Stimulated activated effector memory CD8-positive, alpha-beta T cell treated with anti-CD3 and anti-CD28 coated beads, Interleukin-12 subunit alpha, Interleukin-12 subunit beta, amount 100 ng/mL, for 72 hours (primary cell): Measurements from ENCODE around the gene SSR2.

ENCODE experiments used
- ATAC-seq: fragments of 150-1000 bp; cut with Tn5 transposase; 2 replicates; pipeline ENCODE4 v1.10.0; 2021
- DNase-seq, 2 donors: peaks; one replicate each; pipeline ENCODE4 v3.0.0; 2021 to 2022; ENCODE audit warnings: low spot score in 2 of 2
- H3K27ac Mint-ChIP-seq: one replicate; pipeline ENCODE4 v1.8.0; 2022; ENCODE audit warnings: mild to moderate bottlenecking, mixed read lengths
- H3K36me3 Mint-ChIP-seq: one replicate; pipeline ENCODE4 v1.8.0; 2022; ENCODE audit warnings: mild to moderate bottlenecking, mixed read lengths
- H3K4me1 Mint-ChIP-seq: one replicate; pipeline ENCODE4 v1.8.0; 2022; ENCODE audit warnings: mixed read lengths
- H3K4me3 Mint-ChIP-seq: one replicate; pipeline ENCODE4 v1.8.0; 2022; ENCODE audit warnings: mild to moderate bottlenecking, mixed read lengths
- H3K9me3 Mint-ChIP-seq: one replicate; pipeline ENCODE4 v1.8.0; 2022; ENCODE audit warnings: mixed read lengths

SSR2 gene

GRCh38 chr1:156014829-156015228 is 5.9 kb downstream of the SSR2 start:
- H3K9me3 Mint-ChIP-seq = no peaks in the 10 kb centered on the region
- H3K27ac Mint-ChIP-seq = no peak overlapping the region
- no peak for DNase-seq
- no peak for ATAC-seq
- no peak overlapping the region for H3K4me3 Mint-ChIP-seq
- H3K4me1 Mint-ChIP-seq = peaks cover 36% of the 10 kb centered on the region
- H3K36me3 Mint-ChIP-seq = peaks cover 100% of the 10 kb centered on the region

- H3K4me3 Mint-ChIP-seq = no peak overlapping the region
- peaks cover 100% of the 10 kb centered on the region for H3K36me3 Mint-ChIP-seq
- H3K27ac Mint-ChIP-seq = peak overlapping the region; percentile 85
- DNase-seq (no peak), ATAC-seq (no peak)
- H3K4me1 Mint-ChIP-seq = peaks cover 19% of the 10 kb centered on the region
- no peaks in the 10 kb centered on the region for H3K9me3 Mint-ChIP-seq
Measured at GRCh38 chr1:156012051-156012817, 8.5 kb downstream of the SSR2 start.

DNA sequence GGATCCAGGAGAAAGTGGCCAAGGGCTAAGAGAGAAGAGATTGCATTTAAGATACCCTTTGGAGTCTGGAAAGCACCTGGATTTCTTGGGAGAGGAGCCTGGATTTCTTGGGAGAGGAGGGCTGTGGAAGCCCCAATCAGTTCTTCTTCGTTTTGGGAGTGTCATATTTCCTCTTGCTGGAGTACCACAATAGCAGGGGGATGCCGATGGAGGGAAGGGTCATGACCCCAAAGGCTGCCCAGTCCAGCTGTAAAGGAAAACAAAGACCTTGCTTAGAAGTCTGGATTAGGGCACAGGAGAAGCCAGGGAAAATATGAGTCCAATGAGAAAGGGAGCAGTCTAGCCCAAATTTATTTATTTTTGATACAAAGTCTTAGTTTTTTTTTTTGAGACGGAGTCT is 11.3 kb downstream of the SSR2 start:
- H3K36me3 Mint-ChIP-seq = peaks cover 79% of the 10 kb centered on the region
- no peak overlapping the region for H3K4me3 Mint-ChIP-seq
- peaks cover 35% of the 10 kb centered on the region for H3K4me1 Mint-ChIP-seq
- no peaks in the 10 kb centered on the region for H3K9me3 Mint-ChIP-seq
- no peak overlapping the region for H3K27ac Mint-ChIP-seq
- DNase-seq = no peak
- no peak for ATAC-seq

- no peak overlapping the region for H3K4me3 Mint-ChIP-seq
- no peak overlapping the region for H3K27ac Mint-ChIP-seq
- peaks cover 53% of the 10 kb centered on the region for H3K36me3 Mint-ChIP-seq
- DNase-seq = no peak
- no peak for ATAC-seq
- H3K9me3 Mint-ChIP-seq = no peaks in the 10 kb centered on the region
- H3K4me1 Mint-ChIP-seq = peaks cover 28% of the 10 kb centered on the region
Measured at GRCh38 chr1:156006666-156007376, 13.9 kb downstream of the SSR2 start.

- DNase-seq = peak; percentile 4 to 57
- peak; percentile 81 for ATAC-seq
- Mint-ChIP-seq H3K27ac (peak overlapping the region; percentile 84), H3K9me3 (no peaks in the 10 kb centered on the region), H3K36me3 (peaks cover 35% of the 10 kb centered on the region), H3K4me1 (peaks cover 22% of the 10 kb centered on the region), H3K4me3 (peak overlapping the region; percentile 30)
Measured at GRCh38 chr1:156004843-156005584, 15.7 kb downstream of the SSR2 start.

DNA sequence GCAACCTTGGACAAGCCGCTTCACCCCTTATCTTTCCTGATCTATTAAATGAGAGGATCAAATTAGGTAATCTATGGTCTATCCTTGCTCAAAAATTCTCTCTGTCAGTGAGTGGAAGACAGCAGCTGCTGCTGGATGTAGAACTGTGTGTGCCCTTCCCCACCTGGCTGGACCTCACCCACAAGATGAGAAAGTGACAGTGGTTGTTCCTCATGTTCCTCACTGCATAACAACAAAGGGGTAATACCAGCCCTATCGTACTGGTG is 16.9 kb downstream of the SSR2 start:
- DNase-seq (no peak), ATAC-seq (no peak)
- Mint-ChIP-seq H3K9me3 (no peaks in the 10 kb centered on the region), H3K4me1 (peaks cover 22% of the 10 kb centered on the region), H3K27ac (no peak overlapping the region), H3K36me3 (peaks cover 24% of the 10 kb centered on the region), H3K4me3 (no peak overlapping the region)

GRCh38 chr1:156002188-156002911 is 18.4 kb downstream of the SSR2 start:
- Mint-ChIP-seq H3K9me3 (no peaks in the 10 kb centered on the region), H3K4me1 (peaks cover 22% of the 10 kb centered on the region), H3K27ac (peak overlapping the region; percentile 15), H3K4me3 (no peak overlapping the region), H3K36me3 (peaks cover 9% of the 10 kb centered on the region)
- no peak for DNase-seq
- ATAC-seq = no peak

DNA sequence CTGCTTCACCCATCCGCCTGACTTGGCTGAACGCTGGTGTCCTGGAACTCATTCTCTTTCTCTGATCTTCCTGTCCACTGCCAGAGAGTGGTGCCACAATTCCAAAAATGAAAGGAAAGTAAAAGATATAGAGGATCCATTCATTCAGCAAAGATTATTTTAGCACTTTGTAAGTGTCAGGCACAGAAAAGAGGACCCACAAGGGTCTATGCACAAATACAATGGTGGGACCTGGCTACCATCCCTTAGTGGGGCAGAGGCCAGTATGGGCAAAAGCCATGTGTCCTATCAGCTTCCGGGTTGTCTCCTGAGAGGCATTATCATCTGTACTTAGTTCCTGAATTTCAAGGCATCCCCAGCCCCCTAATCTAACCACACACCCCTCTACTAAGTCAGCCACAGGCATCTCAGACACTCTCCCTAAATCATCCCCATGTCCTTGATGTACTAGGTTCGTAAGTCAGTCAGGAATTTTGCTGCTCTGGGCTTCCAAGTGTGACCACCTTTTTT is 19.0 kb downstream of the SSR2 start:
- no peak overlapping the region for H3K27ac Mint-ChIP-seq
- no peak for ATAC-seq

DNA sequence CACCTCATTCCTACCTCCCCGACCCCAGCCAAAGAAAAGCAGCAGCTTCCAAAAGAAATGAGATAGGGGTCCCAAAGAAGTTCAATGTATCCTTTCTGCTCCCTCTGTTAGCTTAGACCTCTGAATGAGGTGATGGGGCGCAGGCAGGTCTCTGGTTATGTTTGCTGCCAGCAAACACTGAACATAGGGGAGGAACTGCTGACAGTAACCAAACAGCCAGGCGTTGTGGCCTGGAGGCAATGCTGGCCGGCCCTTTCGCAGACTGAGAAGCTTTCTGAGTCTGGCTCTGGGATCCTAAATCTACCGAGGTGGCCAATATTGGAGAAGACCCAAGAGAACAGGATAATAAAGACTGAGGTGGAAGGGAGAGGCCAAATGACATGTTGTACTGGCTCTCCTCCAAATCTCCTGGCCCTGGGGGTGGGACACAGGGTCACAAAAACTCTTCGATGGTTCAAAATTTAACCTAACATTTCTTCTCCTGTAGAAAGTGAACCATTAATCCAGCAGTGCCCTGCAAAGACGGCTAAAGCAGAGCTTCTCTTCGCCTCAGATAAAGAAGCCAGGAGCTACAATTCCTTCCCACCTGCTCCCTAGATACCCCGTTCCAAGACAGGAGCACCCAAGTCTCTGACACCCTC is 19.6 kb downstream of the SSR2 start:
- H3K27ac Mint-ChIP-seq = no peak overlapping the region
- H3K9me3 Mint-ChIP-seq = no peaks in the 10 kb centered on the region
- H3K4me1 Mint-ChIP-seq = peaks cover 14% of the 10 kb centered on the region
- ATAC-seq (no peak), DNase-seq (no peak)
- H3K36me3 Mint-ChIP-seq = no peaks in the 10 kb centered on the region
- H3K4me3 Mint-ChIP-seq = no peak overlapping the region

More for the DNA sequence above, 19.0 kb downstream of the SSR2 start:
- peaks cover 2% of the 10 kb centered on the region for H3K36me3 Mint-ChIP-seq
- H3K4me1 Mint-ChIP-seq = peaks cover 17% of the 10 kb centered on the region
- no peaks in the 10 kb centered on the region for H3K9me3 Mint-ChIP-seq
- no peak overlapping the region for H3K4me3 Mint-ChIP-seq
- DNase-seq = no peak

GRCh38 chr1:155999964-156000363 is 20.8 kb downstream of the SSR2 start:
- no peak for ATAC-seq

DNA sequence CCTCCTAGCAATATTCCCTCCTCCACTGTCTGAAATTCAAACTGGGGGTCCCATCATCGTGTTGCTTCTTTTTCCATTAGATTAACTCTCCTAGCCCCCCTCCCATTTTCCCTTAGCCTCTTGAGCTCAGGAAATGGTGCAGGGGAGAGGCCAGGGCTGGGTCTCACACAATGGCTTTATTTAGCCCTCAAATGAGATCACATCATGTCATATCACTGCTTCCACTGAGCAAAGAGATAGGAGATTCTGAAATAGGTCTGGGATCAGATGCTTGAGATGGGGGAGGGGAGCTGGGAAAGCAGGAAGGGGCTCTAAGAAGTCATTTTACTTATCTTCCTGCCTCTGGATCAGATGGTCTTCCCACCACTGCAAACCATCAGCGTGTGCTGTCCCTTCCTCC is 24.6 kb downstream of the SSR2 start:
- peaks cover 4% of the 10 kb centered on the region for H3K4me1 Mint-ChIP-seq
- no peak for DNase-seq
- no peaks in the 10 kb centered on the region for H3K36me3 Mint-ChIP-seq

More at GRCh38 chr1:155999964-156000363, 20.8 kb downstream of the SSR2 start:
- Mint-ChIP-seq H3K4me1 (peaks cover 6% of the 10 kb centered on the region), H3K36me3 (no peaks in the 10 kb centered on the region), H3K27ac (no peak overlapping the region), H3K4me3 (no peak overlapping the region), H3K9me3 (no peaks in the 10 kb centered on the region)
- no peak for DNase-seq

DNA sequence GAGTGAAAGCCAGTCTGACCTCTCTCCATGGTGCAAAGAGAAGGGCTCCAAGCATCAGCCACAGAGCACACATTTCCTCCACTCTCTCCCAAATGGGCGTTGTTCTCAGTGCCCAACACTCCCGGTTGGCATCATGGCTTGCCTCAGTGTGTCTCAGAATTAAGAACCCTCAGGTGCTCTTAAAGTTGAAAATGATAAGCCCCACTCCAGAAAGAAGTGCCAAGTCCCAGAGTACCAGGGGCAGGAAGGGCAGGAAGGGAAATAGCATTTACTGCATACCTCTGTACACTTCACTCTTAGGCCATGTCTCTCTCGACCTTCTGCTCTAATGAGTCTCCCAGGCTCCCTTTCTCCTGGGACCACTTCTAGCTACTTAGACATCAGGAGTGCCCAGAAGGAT is 27.2 kb downstream of the SSR2 start:
- DNase-seq = no peak
- Mint-ChIP-seq H3K4me1 (peaks cover 21% of the 10 kb centered on the region), H3K4me3 (no peak overlapping the region), H3K9me3 (no peaks in the 10 kb centered on the region), H3K36me3 (no peaks in the 10 kb centered on the region), H3K27ac (no peak overlapping the region)
- no peak for ATAC-seq

More for the DNA sequence above, 24.6 kb downstream of the SSR2 start:
- ATAC-seq = no peak
- Mint-ChIP-seq H3K27ac (peak overlapping the region; percentile 15), H3K4me3 (no peak overlapping the region), H3K9me3 (no peaks in the 10 kb centered on the region)

- Mint-ChIP-seq H3K9me3 (no peaks in the 10 kb centered on the region), H3K36me3 (no peaks in the 10 kb centered on the region), H3K4me3 (no peak overlapping the region), H3K27ac (peak overlapping the region; percentile 29), H3K4me1 (peaks cover 22% of the 10 kb centered on the region)
- DNase-seq = peak in 1 of 2 donors; percentile 56
- no peak for ATAC-seq
Measured at GRCh38 chr1:155990005-155990739, 30.6 kb downstream of the SSR2 start.
